ENCODE data around the gene CHD2. TPM values are rescaled to one million over a fixed set of nuclear protein-coding genes. Genes with fewer than 3 reads are reported as not detected.

CHD2 gene
- total RNA-seq, 1 experiment from 2014 or later, result 63.3 TPM

DNA sequence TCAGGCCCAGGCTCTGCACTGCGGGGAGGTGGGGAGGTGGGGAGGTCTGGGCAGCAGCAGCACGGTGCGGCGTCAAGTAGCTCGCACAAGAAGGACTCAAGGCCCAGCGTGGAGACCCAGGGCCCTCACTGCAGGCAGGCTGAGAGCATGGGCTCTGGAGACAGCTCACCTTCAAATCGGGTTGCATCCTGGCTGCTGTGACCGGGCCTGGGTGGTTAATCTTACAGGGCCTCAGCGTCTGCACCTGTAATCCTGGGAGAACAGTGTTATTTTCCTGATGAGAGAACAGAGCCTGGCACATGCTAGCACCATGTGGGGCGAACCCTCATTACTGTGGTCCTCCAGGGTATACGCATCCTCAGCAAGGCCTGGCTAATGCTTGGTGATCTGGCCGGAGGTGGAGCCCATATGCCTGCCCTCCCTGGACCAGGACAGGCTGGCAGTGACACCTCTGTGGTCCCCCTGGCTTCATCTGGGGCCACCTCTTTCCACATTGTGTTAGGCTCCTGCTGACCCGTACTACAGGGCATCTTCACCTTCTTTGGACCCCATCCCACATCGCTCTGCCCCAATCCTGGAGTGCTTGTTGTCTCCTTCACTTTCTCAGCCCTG, 133.4 kb downstream of the CHD2 start:
- Histone ChIP-seq H3K27me3 (ENCODE audit: insufficient read depth, low read length) (no peaks in the 10 kb centered on the region), H2BK120ac (ENCODE audit: low read depth, low read length, poor library complexity, severe bottlenecking) (no peak overlapping the region), H2BK15ac (ENCODE audit: low read depth, low read length) (no peak overlapping the region), H2AK5ac (ENCODE audit: insufficient read length, low read length) (no peak overlapping the region), H3K4me1 (ENCODE audit: insufficient read depth, low read length) (no peaks in the 10 kb centered on the region), H4K91ac (ENCODE audit: insufficient read length, low read depth, low read length) (no peak overlapping the region), H2AFZ (ENCODE audit: low read length) (no peak overlapping the region), H3K79me2 (ENCODE audit: insufficient read depth, low read length) (0 out of 2 replicates have a peak, but pooled peaks cover 1% of the 10 kb centered on the region), H2BK12ac (ENCODE audit: insufficient read length, low read depth, low read length) (no peak overlapping the region), H3K79me1 (ENCODE audit: insufficient read depth, low read depth, low read length, poor library complexity, severe bottlenecking) (no peaks in the 10 kb centered on the region), H3K23ac (ENCODE audit: insufficient read length, low read depth, low read length) (no peak overlapping the region), H3K9me3 (ENCODE audit: control insufficient read depth, low read depth, low read length) (no peaks in the 10 kb centered on the region), H3K9ac (ENCODE audit: extremely low read depth, insufficient read length, low read length) (no peak overlapping the region), H3K4me2 (ENCODE audit: insufficient read depth, insufficient read length, low read length) (no peak overlapping the region), H4K20me1 (ENCODE audit: control insufficient read depth, insufficient read depth, insufficient read length) (no peaks in the 10 kb centered on the region), H2BK20ac (ENCODE audit: low read depth, low read length, poor library complexity, severe bottlenecking) (no peak overlapping the region), H3K4ac (ENCODE audit: low read depth, low read length) (no peak overlapping the region), H3K56ac (ENCODE audit: insufficient read length, low read depth, low read length) (no peak overlapping the region), H4K5ac (ENCODE audit: insufficient read length, low read depth, low read length) (no peak overlapping the region), H3T11ph (ENCODE audit: low read length) (no peak overlapping the region), H3K14ac (ENCODE audit: insufficient read depth, low read length) (no peak overlapping the region; the same call in 1 of the 2 replicates), H3K23me2 (ENCODE audit: insufficient read length, low read depth, low read length, poor library complexity, severe bottlenecking) (no peaks in the 10 kb centered on the region), H3K27ac (ENCODE audit: insufficient read length, low read depth, low read length) (no peak overlapping the region), H2BK5ac (ENCODE audit: insufficient read length, low read length) (no peak overlapping the region), H4K8ac (replicated peaks; ENCODE audit: insufficient read length, low read depth, low read length) (no peak overlapping the region), H3K18ac (ENCODE audit: insufficient read length, low read depth, low read length) (no peak overlapping the region)
- WGBS (ENCODE audit: extremely low coverage, insufficient read length, low lambda C conversion rate), result no CpG with 5 or more reads among the region's 14 CpGs
- TF ChIP-seq, protein P1, sequence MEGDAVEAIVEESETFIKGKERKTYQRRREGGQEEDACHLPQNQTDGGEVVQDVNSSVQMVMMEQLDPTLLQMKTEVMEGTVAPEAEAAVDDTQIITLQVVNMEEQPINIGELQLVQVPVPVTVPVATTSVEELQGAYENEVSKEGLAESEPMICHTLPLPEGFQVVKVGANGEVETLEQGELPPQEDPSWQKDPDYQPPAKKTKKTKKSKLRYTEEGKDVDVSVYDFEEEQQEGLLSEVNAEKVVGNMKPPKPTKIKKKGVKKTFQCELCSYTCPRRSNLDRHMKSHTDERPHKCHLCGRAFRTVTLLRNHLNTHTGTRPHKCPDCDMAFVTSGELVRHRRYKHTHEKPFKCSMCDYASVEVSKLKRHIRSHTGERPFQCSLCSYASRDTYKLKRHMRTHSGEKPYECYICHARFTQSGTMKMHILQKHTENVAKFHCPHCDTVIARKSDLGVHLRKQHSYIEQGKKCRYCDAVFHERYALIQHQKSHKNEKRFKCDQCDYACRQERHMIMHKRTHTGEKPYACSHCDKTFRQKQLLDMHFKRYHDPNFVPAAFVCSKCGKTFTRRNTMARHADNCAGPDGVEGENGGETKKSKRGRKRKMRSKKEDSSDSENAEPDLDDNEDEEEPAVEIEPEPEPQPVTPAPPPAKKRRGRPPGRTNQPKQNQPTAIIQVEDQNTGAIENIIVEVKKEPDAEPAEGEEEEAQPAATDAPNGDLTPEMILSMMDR (conservative IDR thresholded peaks at IDR 0.05), result no peak
- H3K4me3 Mint-ChIP-seq, result no peak overlapping the region
- peaks cover 6% of the 10 kb centered on the region for H3K27me3 Mint-ChIP-seq (ENCODE audit: low read depth)
- no peak for DNase-seq
- no peaks in the 10 kb centered on the region for H3K36me3 Mint-ChIP-seq (ENCODE audit: insufficient read depth in 1 of 3, low read depth in 3 of 3)
- H3K4me1 Mint-ChIP-seq, result peaks cover 25 to 43% of the 10 kb centered on the region in 2 experiments
- no peak overlapping the region for H3K27ac Mint-ChIP-seq
- H3K9me3 Mint-ChIP-seq, result no peaks in the 10 kb centered on the region

Data from H9 (cell line).